Endothelial cell of hepatic sinusoid (primary cell): ENCODE data around the gene SIRT3.
"Not testable (repeated sequence)": the region's sequence is repeated elsewhere in the genome, so short reads cannot be mapped to it uniquely, and the experiment has no call there.

Source experiments
- in situ Hi-C: cut with HindIII; loops from 2 replicates; pipeline ENCODE4 v1.10.0; 2017; ENCODE audit warnings: low sequenced_read_pairs

SIRT3 gene

GRCh38 chr11:205221-206001 lies 30.7 kb downstream of the SIRT3 start:
- in situ Hi-C loops: no loop called here

- in situ Hi-C loops: no loop called here
These were observed 31.5 kb downstream of the SIRT3 start for GRCh38 chr11:204587-205109.

- in situ Hi-C loops: no loop called here
These were observed 32.1 kb downstream of the SIRT3 start for GRCh38 chr11:203945-204586.

GRCh38 chr11:203056-203944 lies 32.8 kb downstream of the SIRT3 start:
- in situ Hi-C loops: no loop called here

GRCh38 chr11:202490-202889 lies 33.7 kb downstream of the SIRT3 start:
- in situ Hi-C loops: no loop called here

- in situ Hi-C loops: no loop called here
These were observed 34.2 kb downstream of the SIRT3 start for GRCh38 chr11:201966-202365.

GRCh38 chr11:200224-201003 lies 35.7 kb downstream of the SIRT3 start:
- in situ Hi-C loops: no loop called here

GRCh38 chr11:199782-200181 lies 36.4 kb downstream of the SIRT3 start:
- in situ Hi-C loops: no loop called here

- in situ Hi-C loops: no loop called here
These were observed 37.0 kb downstream of the SIRT3 start for GRCh38 chr11:199004-199581.

- in situ Hi-C loops: no loop called here
These were observed 37.8 kb downstream of the SIRT3 start for GRCh38 chr11:198236-198806.

GRCh38 chr11:197741-198235 lies 38.4 kb downstream of the SIRT3 start:
- in situ Hi-C loops: no loop called here

- in situ Hi-C loops: no loop called here
These were observed 39.1 kb downstream of the SIRT3 start for GRCh38 chr11:196786-197731.

GRCh38 chr11:193481-193880 lies 42.7 kb downstream of the SIRT3 start:
- in situ Hi-C loops: not testable (repeated sequence)

GRCh38 chr11:192674-193128 lies 43.4 kb downstream of the SIRT3 start, which contains the start of gene SCGB1C1:
Gene SCGB1C1, plus strand, starts transcription at chr11:193078. Its CDS starts 22 bp downstream, at chr11:193100.
- in situ Hi-C loops: not testable (repeated sequence)

- in situ Hi-C loops: not testable (repeated sequence)
These were observed 44.4 kb downstream of the SIRT3 start for GRCh38 chr11:191490-192478.

- in situ Hi-C loops: not testable (repeated sequence)
These were observed 45.6 kb downstream of the SIRT3 start for GRCh38 chr11:190546-190945.

- in situ Hi-C loops: not testable (repeated sequence)
These were observed 46.3 kb downstream of the SIRT3 start for GRCh38 chr11:189843-190311.
